GM18499 (cell line): ENCODE data around the gene DYNLT4.
A peak's percentile ranks its signal among the peaks of the same experiment; 100 is the strongest.
"Not testable (repeated sequence)": the region's sequence is repeated elsewhere in the genome, so short reads cannot be mapped to it uniquely, and the experiment has no call there.

Experiments used
- ATAC-seq: cut with Tn5 transposase; IDR thresholded peaks from one replicate; pipeline ENCODE4 v1.9.1; 2021; ENCODE audit warnings: moderate number of reproducible peaks; ENCODE audit not compliant: insufficient read depth, unreplicated experiment

DYNLT4 gene

GRCh38 chr1:44811234-44811633, 4.1 kb upstream of the DYNLT4 start:
- ATAC-seq = no peak

GRCh38 chr1:44810762-44811105, 3.6 kb upstream of the DYNLT4 start:
- not testable (repeated sequence) for ATAC-seq

- ATAC-seq = no peak
These were observed 3.1 kb upstream of the DYNLT4 start for GRCh38 chr1:44810101-44810761.

- peak; percentile 39 for ATAC-seq
These were observed 2.1 kb upstream of the DYNLT4 start for GRCh38 chr1:44808938-44809917.

- no peak for ATAC-seq
These were observed 1.1 kb upstream of the DYNLT4 start, which contains the start of gene BTBD19 for GRCh38 chr1:44808063-44808937. Gene BTBD19 (plus strand): TSS chr1:44808523. CDS start chr1:44808821, 298 bp downstream.

- no peak for ATAC-seq
These were observed 362 bp upstream of the DYNLT4 start for GRCh38 chr1:44807364-44808062.

- no peak for ATAC-seq
These were observed 987 bp downstream of the DYNLT4 start for GRCh38 chr1:44806025-44806703.

GRCh38 chr1:44805311-44806024, 1.7 kb downstream of the DYNLT4 start:
- ATAC-seq = no peak

GRCh38 chr1:44803312-44804095, 3.6 kb downstream of the DYNLT4 start:
- no peak for ATAC-seq

- ATAC-seq = no peak
These were observed 4.2 kb downstream of the DYNLT4 start for GRCh38 chr1:44803062-44803311.

GRCh38 chr1:44802306-44803061, 4.7 kb downstream of the DYNLT4 start:
- no peak for ATAC-seq

GRCh38 chr1:44801491-44802305, 5.5 kb downstream of the DYNLT4 start:
- no peak for ATAC-seq

- ATAC-seq = peak; percentile 56
These were observed 7.2 kb downstream of the DYNLT4 start, which contains the start of gene PLK3 for GRCh38 chr1:44799770-44800584. Gene PLK3 (plus strand): TSS chr1:44800377. CDS start chr1:44800464, 87 bp downstream.

GRCh38 chr1:44798481-44799365, 8.4 kb downstream of the DYNLT4 start:
- no peak for ATAC-seq

GRCh38 chr1:44797886-44798285, 9.3 kb downstream of the DYNLT4 start:
- not testable (repeated sequence) for ATAC-seq
